H1 (cell line): Measurements from ENCODE around the gene MYL7. TPM values are rescaled to one million over a fixed set of nuclear protein-coding genes. Genes with fewer than 3 reads are reported as not detected.

Experiments used
- CTCF ChIA-PET: fragments of 300-600 bp; sonication (Branson Sonifier 250); formaldehyde crosslinking; loops from one replicate; lab custom pipeline; 2021; ENCODE audit not compliant: partially characterized antibody; lab: Charles Lee
- POLR2A ChIA-PET: fragments of 300-600 bp; sonication (Branson Sonifier 250); formaldehyde crosslinking; loops from one replicate; lab custom pipeline; 2021; ENCODE audit warnings: inconsistent platforms; ENCODE audit not compliant: partially characterized antibody; lab: Charles Lee
- DNase-seq, 2 experiments: peaks; one replicate each; pipeline versions ENCODE4 v3.0.0 to v3.0.0-alpha.2; 2010 to 2022; ENCODE audit warnings: low spot score in 2 of 2, low read depth in 1 of 2, mixed read lengths in 1 of 2
- FAIRE-seq: peaks from 2 replicates; lab custom pipeline; 2011; peaks lifted over from hg19 to GRCh38; lab: Jason Lieb, UNC
- H2AFZ ChIP-seq: 2 replicates; pipeline ENCODE4 v1.8.1; 2012; ENCODE audit warnings: low read length, inconsistent platforms
- H2AK5ac ChIP-seq: 2 replicates; pipeline ENCODE4 v1.6.1; 2013; ENCODE audit warnings: low read depth, low read length
- H2BK120ac ChIP-seq: replicated peaks from 2 replicates; pipeline ENCODE3; 2013; ENCODE audit warnings: low read depth, low read length, inconsistent platforms
- H2BK12ac ChIP-seq: 2 replicates; pipeline ENCODE4 v1.6.1; 2013; ENCODE audit warnings: low read depth, low read length
- H2BK15ac ChIP-seq: 2 replicates; pipeline ENCODE4 v1.6.1; 2013; ENCODE audit warnings: low read length
- H2BK20ac ChIP-seq: 2 replicates; pipeline ENCODE4 v1.6.1; 2013; ENCODE audit warnings: low read length
- H2BK5ac ChIP-seq: 2 replicates; pipeline ENCODE4 v1.6.1; 2013; ENCODE audit warnings: low read depth, low read length
- H3K14ac ChIP-seq: 2 replicates; pipeline ENCODE4 v1.6.1; 2013; ENCODE audit warnings: inconsistent platforms; ENCODE audit not compliant: insufficient read length
- H3K18ac ChIP-seq: 2 replicates; pipeline ENCODE4 v1.6.1; 2013; ENCODE audit warnings: low read length; ENCODE audit errors: extremely low read depth
- H3K23ac ChIP-seq: 2 replicates; pipeline ENCODE4 v1.6.1; 2013; ENCODE audit warnings: inconsistent platforms; ENCODE audit not compliant: insufficient read length
- H3K23me2 ChIP-seq: 2 replicates; pipeline ENCODE4 v1.6.1; 2013; ENCODE audit warnings: low read depth, low read length
- H3K27ac ChIP-seq: 2 replicates; pipeline ENCODE4 v1.6.1; 2011; ENCODE audit warnings: low read depth, low read length, inconsistent platforms
- H3K27me3 ChIP-seq, 4 experiments: replicated peaks in 1 of 4; 1 replicate in 1 of 4; 2 replicates in 3 of 4; pipeline versions ENCODE4 v1.6.1 to v1.8.1; 2011 to 2013; ENCODE audit warnings: low read length in 3 of 4, mild to moderate bottlenecking in 3 of 4, inconsistent platforms in 2 of 4, mixed read lengths in 2 of 4, moderate library complexity in 1 of 4; ENCODE audit not compliant: control insufficient read depth in 3 of 4, insufficient read depth in 3 of 4; ENCODE audit errors: extremely low read depth in 1 of 4
- H3K36me3 ChIP-seq, 4 experiments: 2 replicates each; pipeline versions ENCODE4 v1.6.1 to v1.8.1; 2011 to 2013; ENCODE audit warnings: mild to moderate bottlenecking in 4 of 4, low read length in 3 of 4, moderate library complexity in 2 of 4, control low read depth in 1 of 4, inconsistent platforms in 1 of 4; ENCODE audit not compliant: insufficient read depth in 4 of 4, control insufficient read depth in 2 of 4
- H3K4ac ChIP-seq: replicated peaks from 2 replicates; pipeline ENCODE3; 2013; ENCODE audit warnings: low read length, low read depth, mixed read lengths, inconsistent platforms; ENCODE audit not compliant: insufficient read length
- H3K4me1 ChIP-seq, 4 experiments: replicated peaks in 1 of 4; 1 replicate in 1 of 4; 2 replicates in 3 of 4; pipeline versions ENCODE4 v1.6.1 to v1.8.1; 2011 to 2013; ENCODE audit warnings: low read length in 3 of 4, inconsistent platforms in 2 of 4, mixed read lengths in 1 of 4; ENCODE audit not compliant: insufficient read depth in 4 of 4, control insufficient read depth in 3 of 4
- H3K4me2 ChIP-seq, 2 experiments: 2 replicates each; pipeline versions ENCODE4 v1.6.1 to v1.8.1; 2011 to 2013; ENCODE audit warnings: low read depth in 2 of 2, low read length in 2 of 2, control low read depth in 1 of 2, inconsistent platforms in 1 of 2, mild to moderate bottlenecking in 1 of 2; ENCODE audit not compliant: insufficient read depth in 1 of 2
- H3K4me3 ChIP-seq, 4 experiments: fragments of 200-600, 300-600 bp in 1 of 4; sonication (generic), shearing (Covaris generic), sonication (Bioruptor Twin) in 1 of 4; 2 replicates each; pipeline versions ENCODE4 v1.5.1 to v1.8.1; 2011 to 2016; ENCODE audit warnings: low read length in 4 of 4, low read depth in 3 of 4, control low read depth in 2 of 4, inconsistent platforms in 2 of 4, mild to moderate bottlenecking in 2 of 4, mixed read lengths in 1 of 4, moderate library complexity in 1 of 4; ENCODE audit not compliant: insufficient read depth in 2 of 4; ENCODE audit errors: extremely low read depth in 1 of 4
- H3K56ac ChIP-seq: replicated peaks from 2 replicates; pipeline ENCODE3; 2013; ENCODE audit warnings: low read depth, mild to moderate bottlenecking, mixed read lengths, low read length, inconsistent platforms; ENCODE audit not compliant: insufficient read length
- H3K79me1 ChIP-seq: 2 replicates; pipeline ENCODE4 v1.6.1; 2013; ENCODE audit warnings: low read depth, low read length, control low read depth
- H3K79me2 ChIP-seq, 2 experiments: 2 replicates each; pipeline versions ENCODE4 v1.6.1 to v1.8.1; 2012 to 2013; ENCODE audit warnings: low read length in 2 of 2, mild to moderate bottlenecking in 2 of 2, inconsistent platforms in 1 of 2; ENCODE audit not compliant: insufficient read depth in 2 of 2, control insufficient read depth in 1 of 2
- H3K9ac ChIP-seq, 4 experiments: replicated peaks in 1 of 4; 1 replicate in 1 of 4; 2 replicates in 3 of 4; pipeline versions ENCODE4 v1.6.1 to v1.8.1; 2011 to 2013; ENCODE audit warnings: low read depth in 3 of 4, low read length in 3 of 4, control low read depth in 2 of 4, mild to moderate bottlenecking in 2 of 4, moderate library complexity in 2 of 4, inconsistent platforms in 1 of 4; ENCODE audit errors: extremely low read depth in 1 of 4
- H3K9me3 ChIP-seq, 2 experiments: 2 replicates each; pipeline versions ENCODE4 v1.6.1 to v1.8.1; 2012 to 2013; ENCODE audit warnings: mild to moderate bottlenecking in 2 of 2, moderate library complexity in 2 of 2, control low read depth in 1 of 2, inconsistent platforms in 1 of 2, low read depth in 1 of 2, low read length in 1 of 2, mixed read lengths in 1 of 2; ENCODE audit not compliant: insufficient read depth in 2 of 2
- H4K20me1 ChIP-seq, 2 experiments: replicated peaks in 1 of 2; 2 replicates each; pipeline versions ENCODE3 to v1.8.1; 2011 to 2013; ENCODE audit warnings: inconsistent platforms in 2 of 2, low read length in 2 of 2, mild to moderate bottlenecking in 1 of 2; ENCODE audit not compliant: insufficient read depth in 2 of 2, control insufficient read depth in 1 of 2
- H4K5ac ChIP-seq: 2 replicates; pipeline ENCODE4 v1.6.1; 2013; ENCODE audit warnings: low read length, low read depth, mixed read lengths, inconsistent platforms; ENCODE audit not compliant: insufficient read length
- H4K8ac ChIP-seq: 2 replicates; pipeline ENCODE4 v1.8.0; 2013; ENCODE audit warnings: mild to moderate bottlenecking, moderate library complexity, low read length, inconsistent platforms; ENCODE audit not compliant: insufficient read depth; ENCODE audit errors: extremely low read depth
- H4K91ac ChIP-seq: replicated peaks from 2 replicates; pipeline ENCODE3; 2013; ENCODE audit warnings: low read length, mixed read lengths, inconsistent platforms; ENCODE audit not compliant: insufficient read length
- KDM5A ChIP-seq: fragments of 200-600 bp; IDR thresholded peaks from 2 replicates; pipeline ENCODE4 v1.7.1; 2012; ENCODE audit warnings: mild to moderate bottlenecking, low read length, inconsistent platforms, mixed read lengths
- SAP30 ChIP-seq: fragments of 300-600 bp; sonication (generic); IDR thresholded peaks from 2 replicates; pipeline ENCODE4 v1.7.1; 2012; ENCODE audit warnings: low read length, moderate library complexity, mild to moderate bottlenecking, inconsistent platforms; ENCODE audit not compliant: insufficient read depth, insufficient replicate concordance
- WGBS, 2 experiments: shearing (Covaris generic) in 1 of 2; methylation state at CpG; one replicate each; pipeline versions ENCODE4 v1.1.6 to v1.1.7; 2013 to 2015; ENCODE audit warnings: low lambda C conversion rate in 2 of 2, mixed read lengths in 2 of 2, inconsistent platforms in 1 of 2, low coverage in 1 of 2, missing lambda C conversion rate in 1 of 2; ENCODE audit not compliant: insufficient replicate concordance in 2 of 2, insufficient coverage in 1 of 2, insufficient read length in 1 of 2; ENCODE audit errors: extremely low coverage in 1 of 2, missing lambda C conversion rate in 1 of 2; 5-methylcytosine and 5-hydroxymethylcytosine counted together
- polyA plus RNA-seq, 7 experiments: library from polyadenylated mRNA; depleted of rRNA in 3 of 7; stranded (reverse) in 5 of 7; unstranded in 2 of 7; fragments of >200 nt in 5 of 7; fragments of 200-250 nt in 2 of 7; gene quantifications; 1 replicate in 5 of 7; 2 replicates in 1 of 7; 4 replicates in 1 of 7; pipeline versions ENCODE4 v1.2.1 to v1.2.3, GENCODE V29; 2011 to 2013; ENCODE audit warnings: missing spikeins in 2 of 7, mixed read lengths in 2 of 7
- total RNA-seq: library from RNA; stranded (reverse); fragmentation: NEBNext Ultra II Directional; extraction: Animal tissue kit (Norgen Biotek cat#: 25700); gene quantifications from 2 replicates; pipeline ENCODE4 v1.2.1, GENCODE V29; 2021

MYL7 gene
- total and polyA plus RNA-seq, 2 of the 8 experiments (the other 6 are each of a cell fraction or from before 2014, with no cell fraction given) = 3.3 to 3.4 TPM

DNA sequence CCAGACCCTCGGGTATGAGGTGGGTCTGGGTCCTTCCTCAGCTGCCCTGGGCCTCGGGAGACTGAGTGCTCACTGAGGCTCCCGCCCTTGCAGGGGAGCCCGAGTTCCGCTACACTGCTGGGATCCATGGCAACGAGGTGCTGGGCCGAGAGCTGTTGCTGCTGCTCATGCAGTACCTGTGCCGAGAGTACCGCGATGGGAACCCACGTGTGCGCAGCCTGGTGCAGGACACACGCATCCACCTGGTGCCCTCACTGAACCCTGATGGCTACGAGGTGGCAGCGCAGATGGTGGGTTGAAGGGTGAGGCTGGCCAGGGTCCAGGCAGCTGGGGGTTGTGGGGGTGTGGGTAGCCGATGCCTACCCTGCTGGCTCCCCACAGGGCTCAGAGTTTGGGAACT lies 29.4 kb downstream of the MYL7 start:
- Histone ChIP-seq H2AFZ (no peak overlapping the region), H3K9me3 (no peaks in the 10 kb centered on the region), H4K20me1 (peaks cover 0 to 11% of the 10 kb centered on the region in 2 experiments), H3K4ac (no peak overlapping the region), H3K4me1 (peaks cover 0 to 2% (median 0%) of the 10 kb centered on the region in 4 experiments; a peak in 1 of 7 replicates), H2BK12ac (no peak overlapping the region), H4K5ac (no peak overlapping the region), H3K9ac (no peak overlapping the region), H3K56ac (no peak overlapping the region), H2AK5ac (no peak overlapping the region), H3K23me2 (no peaks in the 10 kb centered on the region), H3K79me2 (no peaks in the 10 kb centered on the region), H2BK15ac (no peak overlapping the region), H3K4me2 (no peak overlapping the region), H4K8ac (no peak overlapping the region; the same call in 1 of the 2 replicates), H3K23ac (no peak overlapping the region), H3K36me3 (peaks cover 9 to 28% (median 17%) of the 10 kb centered on the region in 4 experiments; a peak in 6 of 8 replicates), H3K18ac (no peak overlapping the region), H4K91ac (no peak overlapping the region), H3K79me1 (no peaks in the 10 kb centered on the region), H2BK20ac (no peak overlapping the region), H3K27me3 (no peaks in the 10 kb centered on the region), H2BK5ac (no peak overlapping the region)
- DNase-seq (no peak), FAIRE-seq (no peak)
- 98% methylated on average over 13 of the region's 16 CpGs; no CpG with 5 or more reads in 1 of the 2 experiments for WGBS, 2 experiments
- POLR2A ChIA-PET = interaction anchor here (0.8 to 3.4 kb wide), 10 partner anchors 8 to 48 kb away, joined by 3 to 50 read pairs (median 4); partner anchors contain the start of gene POLD2
- TF ChIP-seq KDM5A (no peak), SAP30 (no peak)
- TF ChIP-seq, all 59 proteins: peak for 0
- no peak overlapping the region for H3K27ac ChIP-seq
- no peak overlapping the region for H2BK120ac ChIP-seq
- H3K4me3 ChIP-seq = no peak overlapping the region
- CTCF ChIA-PET = interaction anchor here (0.8 to 2.6 kb wide), 6 partner anchors 10 to 108 kb away, joined by 3 to 10 read pairs (median 4); partner anchors contain the start of gene PGAM2
- no peak overlapping the region for H3K14ac ChIP-seq
